ENCODE data around the gene HOXB6.

HOXB6 gene

DNA sequence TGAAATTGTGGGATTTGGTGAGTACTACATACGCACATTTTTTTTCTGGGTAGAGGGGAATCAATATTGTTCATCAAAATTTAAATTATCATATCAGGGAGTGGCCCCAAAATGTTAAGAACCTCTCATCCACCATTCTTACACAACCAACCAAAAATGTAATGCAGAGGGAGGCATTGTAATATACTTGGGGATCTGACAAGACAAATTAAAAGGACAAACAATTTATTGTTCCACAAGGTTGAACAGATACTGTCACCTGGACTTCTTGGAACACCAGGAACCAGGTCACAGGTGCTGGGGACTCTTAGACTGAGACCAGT, 36.0 kb upstream of the HOXB6 start:
- WGBS, 2 donors (ENCODE audit: extremely low coverage in 2 of 2, insufficient read length in 2 of 2, insufficient replicate concordance in 1 of 2), result no CpG with 5 or more reads among the region's 1 CpG
- H2BK12ac ChIP-seq (ENCODE audit: low read length), result no peak overlapping the region

DNA sequence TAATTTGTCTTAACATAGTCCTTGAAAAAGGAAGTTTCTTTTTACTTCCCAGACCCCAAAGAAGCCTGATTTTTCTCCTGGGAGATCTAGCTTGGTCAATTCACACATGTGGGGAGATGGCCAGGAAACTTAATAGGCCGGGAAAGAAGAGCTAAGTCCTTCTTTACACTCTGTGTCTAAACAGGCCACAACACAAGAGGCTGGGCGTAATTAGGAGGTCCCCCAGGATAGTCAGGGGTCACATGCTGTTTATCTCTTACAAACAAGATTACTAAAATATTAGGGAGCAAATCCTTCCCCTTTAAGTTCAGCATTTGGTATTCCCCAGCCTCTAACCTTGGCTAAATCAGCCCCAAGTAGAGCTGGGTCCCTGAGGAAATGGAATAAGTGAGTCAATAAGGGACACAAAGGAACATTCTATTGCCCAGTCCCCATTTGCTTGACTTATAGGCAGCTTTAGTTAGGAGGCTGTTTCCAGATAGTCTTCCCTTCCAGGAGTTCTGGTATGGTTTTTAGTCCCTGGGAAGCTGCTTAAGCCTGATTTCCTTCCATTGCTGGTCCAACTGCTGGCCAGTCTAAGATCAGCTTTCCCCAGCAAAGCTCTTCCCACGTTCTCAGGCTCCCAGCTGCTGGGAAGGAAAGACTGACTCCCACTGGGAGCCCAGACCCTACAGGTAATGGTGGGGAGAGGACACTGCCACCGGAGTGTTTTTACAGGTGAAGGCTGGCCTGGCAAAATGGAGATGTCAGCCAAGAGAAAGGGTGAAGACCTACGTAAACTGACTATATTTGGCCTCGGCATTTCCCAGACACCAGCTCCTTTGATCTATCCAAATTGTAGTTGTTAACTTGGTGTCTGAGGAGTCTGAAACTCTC, 35.4 kb upstream of the HOXB6 start:
- H2AK5ac ChIP-seq (ENCODE audit: low read depth, low read length), result no peak overlapping the region
- no peak for DNase-seq (ENCODE audit: low spot score)
- H2BK15ac ChIP-seq (ENCODE audit: low read length), result no peak overlapping the region
- H3K27me3 ChIP-seq (ENCODE audit: control insufficient read depth in 3 of 3, insufficient read depth in 3 of 3, low read depth in 1 of 3, low read length in 3 of 3), result peaks cover 53 to 100% (median 98%) of the 10 kb centered on the region in 3 experiments
- no peaks in the 10 kb centered on the region for H3K4me1 ChIP-seq (ENCODE audit: control insufficient read depth in 2 of 2, insufficient read depth in 1 of 2, low read depth in 1 of 2, low read length in 2 of 2)
- H4K8ac ChIP-seq (ENCODE audit: low read depth, low read length), result no peak overlapping the region
- no peak overlapping the region for H3K18ac ChIP-seq (ENCODE audit: low read length)
- H3K9ac ChIP-seq (ENCODE audit: low read depth, low read length, poor library complexity), result no peak overlapping the region
- H3K4me2 ChIP-seq (ENCODE audit: insufficient read depth, low read length, poor library complexity, severe bottlenecking), result no peak overlapping the region
- H2BK5ac ChIP-seq (ENCODE audit: low read length), result no peak overlapping the region
- H3K79me1 ChIP-seq (ENCODE audit: low read depth, low read length), result no peaks in the 10 kb centered on the region
- no peak overlapping the region for H2BK120ac ChIP-seq (ENCODE audit: low read depth, low read length)
- H2BK12ac ChIP-seq (ENCODE audit: low read length), result no peak overlapping the region
- H3K4me3 ChIP-seq (ENCODE audit: low read length in 2 of 2), result no peak overlapping the region
- no peak overlapping the region for H3K14ac ChIP-seq (ENCODE audit: low read length)
- no peak overlapping the region for H3K23ac ChIP-seq (ENCODE audit: low read depth, low read length, poor library complexity)
- H3K27ac ChIP-seq (replicated peaks; ENCODE audit: low read length), result no peak overlapping the region
- peaks cover 2 to 3% of the 10 kb centered on the region in 2 donors for H3K9me3 ChIP-seq (replicated peaks in 1 of 2; ENCODE audit: control insufficient read depth in 2 of 2, insufficient read depth in 1 of 2, low read depth in 1 of 2, low read length in 2 of 2)
- no peak overlapping the region for H4K91ac ChIP-seq (ENCODE audit: low read depth, low read length, poor library complexity)
- H3K4ac ChIP-seq (ENCODE audit: low read length), result no peak overlapping the region
- no CpG with 5 or more reads among the region's 6 CpGs for WGBS, 2 donors (ENCODE audit: extremely low coverage in 2 of 2, insufficient read length in 2 of 2, insufficient replicate concordance in 1 of 2)
- H2AFZ ChIP-seq (ENCODE audit: low read length), result no peak overlapping the region
- no peaks in the 10 kb centered on the region for H3K36me3 ChIP-seq (replicated peaks in 1 of 2; ENCODE audit: control insufficient read depth in 2 of 2, insufficient read depth in 2 of 2, low read length in 2 of 2)

More for the DNA sequence above, 36.0 kb upstream of the HOXB6 start:
- Histone ChIP-seq H3K9me3 (replicated peaks in 1 of 2; ENCODE audit: control insufficient read depth in 2 of 2, insufficient read depth in 1 of 2, low read depth in 1 of 2, low read length in 2 of 2) (peaks cover 2 to 3% of the 10 kb centered on the region in 2 donors), H3K79me1 (ENCODE audit: low read depth, low read length) (no peaks in the 10 kb centered on the region), H3K18ac (ENCODE audit: low read length) (no peak overlapping the region), H3K4me1 (ENCODE audit: control insufficient read depth in 2 of 2, insufficient read depth in 1 of 2, low read depth in 1 of 2, low read length in 2 of 2) (no peaks in the 10 kb centered on the region), H2AFZ (ENCODE audit: low read length) (no peak overlapping the region), H3K4me3 (ENCODE audit: low read length in 2 of 2) (no peak overlapping the region), H3K36me3 (replicated peaks in 1 of 2; ENCODE audit: control insufficient read depth in 2 of 2, insufficient read depth in 2 of 2, low read length in 2 of 2) (no peaks in the 10 kb centered on the region), H4K91ac (ENCODE audit: low read depth, low read length, poor library complexity) (no peak overlapping the region), H3K23ac (ENCODE audit: low read depth, low read length, poor library complexity) (no peak overlapping the region), H3K4me2 (ENCODE audit: insufficient read depth, low read length, poor library complexity, severe bottlenecking) (no peak overlapping the region), H3K27me3 (ENCODE audit: control insufficient read depth in 3 of 3, insufficient read depth in 3 of 3, low read depth in 1 of 3, low read length in 3 of 3) (peaks cover 53 to 100% (median 98%) of the 10 kb centered on the region in 3 experiments), H2BK120ac (ENCODE audit: low read depth, low read length) (no peak overlapping the region), H3K14ac (ENCODE audit: low read length) (no peak overlapping the region), H3K9ac (ENCODE audit: low read depth, low read length, poor library complexity) (no peak overlapping the region), H2BK15ac (ENCODE audit: low read length) (no peak overlapping the region), H2AK5ac (ENCODE audit: low read depth, low read length) (no peak overlapping the region), H3K4ac (ENCODE audit: low read length) (no peak overlapping the region), H3K27ac (replicated peaks; ENCODE audit: low read length) (no peak overlapping the region), H4K8ac (ENCODE audit: low read depth, low read length) (no peak overlapping the region), H2BK5ac (ENCODE audit: low read length) (no peak overlapping the region)
- no peak for DNase-seq (ENCODE audit: low spot score)

- DNase-seq (ENCODE audit: low spot score), result no peak
- Histone ChIP-seq H2BK12ac (ENCODE audit: low read length) (no peak overlapping the region), H3K18ac (ENCODE audit: low read length) (no peak overlapping the region), H2AFZ (ENCODE audit: low read length) (no peak overlapping the region), H3K23ac (ENCODE audit: low read depth, low read length, poor library complexity) (no peak overlapping the region), H4K91ac (ENCODE audit: low read depth, low read length, poor library complexity) (no peak overlapping the region), H3K14ac (ENCODE audit: low read length) (no peak overlapping the region), H3K36me3 (replicated peaks in 1 of 2; ENCODE audit: control insufficient read depth in 2 of 2, insufficient read depth in 2 of 2, low read length in 2 of 2) (no peaks in the 10 kb centered on the region), H3K4me2 (ENCODE audit: insufficient read depth, low read length, poor library complexity, severe bottlenecking) (no peak overlapping the region), H3K4me3 (ENCODE audit: low read length in 2 of 2) (no peak overlapping the region), H3K4ac (ENCODE audit: low read length) (no peak overlapping the region), H3K27me3 (ENCODE audit: control insufficient read depth in 3 of 3, insufficient read depth in 3 of 3, low read depth in 1 of 3, low read length in 3 of 3) (peaks cover 56 to 100% (median 98%) of the 10 kb centered on the region in 3 experiments), H3K9ac (ENCODE audit: low read depth, low read length, poor library complexity) (no peak overlapping the region), H2BK5ac (ENCODE audit: low read length) (no peak overlapping the region), H2BK15ac (ENCODE audit: low read length) (no peak overlapping the region), H3K9me3 (replicated peaks in 1 of 2; ENCODE audit: control insufficient read depth in 2 of 2, insufficient read depth in 1 of 2, low read depth in 1 of 2, low read length in 2 of 2) (peaks cover 2 to 3% of the 10 kb centered on the region in 2 donors), H2AK5ac (ENCODE audit: low read depth, low read length) (no peak overlapping the region), H3K4me1 (ENCODE audit: control insufficient read depth in 2 of 2, insufficient read depth in 1 of 2, low read depth in 1 of 2, low read length in 2 of 2) (no peaks in the 10 kb centered on the region), H3K79me1 (ENCODE audit: low read depth, low read length) (no peaks in the 10 kb centered on the region), H3K27ac (replicated peaks; ENCODE audit: low read length) (no peak overlapping the region), H2BK120ac (ENCODE audit: low read depth, low read length) (no peak overlapping the region), H4K8ac (ENCODE audit: low read depth, low read length) (no peak overlapping the region)
- no CpG with 5 or more reads among the region's 5 CpGs for WGBS, 2 donors (ENCODE audit: extremely low coverage in 2 of 2, insufficient read length in 2 of 2, insufficient replicate concordance in 1 of 2)
These were observed 34.4 kb upstream of the HOXB6 start for GRCh38 chr17:48639136-48639535.

DNA sequence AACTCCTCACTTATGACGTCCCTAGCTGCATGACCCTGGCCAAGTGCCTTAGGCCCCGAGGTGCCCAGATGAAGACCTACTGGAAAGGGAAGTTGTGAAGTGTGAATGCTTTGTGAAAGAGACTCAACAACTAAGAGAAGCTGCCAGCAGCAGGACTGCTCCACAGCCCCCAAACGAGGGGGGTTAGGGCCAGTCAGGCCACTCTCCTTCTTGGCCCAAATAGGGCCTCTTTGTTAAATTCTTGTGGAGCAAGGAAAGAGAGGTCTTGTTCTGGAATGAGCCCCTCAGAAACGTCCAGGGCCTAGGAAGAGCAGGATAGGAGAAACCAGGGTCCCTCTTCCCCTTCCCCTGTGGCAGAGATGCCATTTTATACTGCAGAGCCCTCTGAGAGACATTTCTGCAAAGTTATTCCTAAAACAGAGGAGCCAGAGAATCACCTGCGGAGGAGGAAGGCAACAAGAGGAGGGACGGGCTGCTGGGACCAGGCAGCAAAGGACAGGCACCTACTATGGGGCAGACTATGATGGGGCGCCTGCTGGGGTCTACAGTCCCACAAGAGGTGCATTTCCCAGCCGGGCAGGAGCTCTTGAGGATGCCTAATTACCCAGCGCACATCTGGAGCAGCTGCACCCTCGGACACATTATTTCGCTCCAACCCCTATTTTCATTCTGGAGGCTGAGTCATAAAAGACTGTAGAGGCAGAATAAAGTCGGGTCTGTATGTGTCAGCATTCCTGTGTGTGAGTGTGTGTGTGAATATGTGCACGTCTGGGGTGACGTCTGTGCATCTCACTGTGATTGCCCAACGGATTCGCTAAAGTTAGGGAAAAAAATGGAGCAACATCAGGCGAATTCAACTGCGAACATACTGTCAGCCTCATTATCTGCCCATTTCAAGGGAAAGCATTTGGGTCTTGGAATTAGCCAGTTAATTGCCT, 32.8 kb upstream of the HOXB6 start:
- H3K36me3 ChIP-seq (replicated peaks in 1 of 2; ENCODE audit: control insufficient read depth in 2 of 2, insufficient read depth in 2 of 2, low read length in 2 of 2), result no peaks in the 10 kb centered on the region
- no peak overlapping the region for H4K8ac ChIP-seq (ENCODE audit: low read depth, low read length)
- peaks cover 60 to 100% (median 98%) of the 10 kb centered on the region in 3 experiments for H3K27me3 ChIP-seq (ENCODE audit: control insufficient read depth in 3 of 3, insufficient read depth in 3 of 3, low read depth in 1 of 3, low read length in 3 of 3)
- no peak overlapping the region for H3K4me3 ChIP-seq (ENCODE audit: low read length in 2 of 2)
- H2BK15ac ChIP-seq (ENCODE audit: low read length), result no peak overlapping the region
- no peak overlapping the region for H3K9ac ChIP-seq (ENCODE audit: low read depth, low read length, poor library complexity)
- H2AK5ac ChIP-seq (ENCODE audit: low read depth, low read length), result no peak overlapping the region
- no peak overlapping the region for H3K14ac ChIP-seq (ENCODE audit: low read length)
- no peak overlapping the region for H3K4me2 ChIP-seq (ENCODE audit: insufficient read depth, low read length, poor library complexity, severe bottlenecking)
- H3K9me3 ChIP-seq (replicated peaks in 1 of 2; ENCODE audit: control insufficient read depth in 2 of 2, insufficient read depth in 1 of 2, low read depth in 1 of 2, low read length in 2 of 2), result peaks cover 2 to 3% of the 10 kb centered on the region in 2 donors
- no peak for DNase-seq (ENCODE audit: low spot score)
- H2BK5ac ChIP-seq (ENCODE audit: low read length), result no peak overlapping the region
- H3K4ac ChIP-seq (ENCODE audit: low read length), result no peak overlapping the region
- H2AFZ ChIP-seq (ENCODE audit: low read length), result no peak overlapping the region
- H3K18ac ChIP-seq (ENCODE audit: low read length), result no peak overlapping the region
- WGBS, 2 donors (ENCODE audit: extremely low coverage in 2 of 2, insufficient read length in 2 of 2, insufficient replicate concordance in 1 of 2), result no CpG with 5 or more reads among the region's 18 CpGs
- H3K79me1 ChIP-seq (ENCODE audit: low read depth, low read length), result no peaks in the 10 kb centered on the region
- H2BK12ac ChIP-seq (ENCODE audit: low read length), result no peak overlapping the region
- no peak overlapping the region for H3K23ac ChIP-seq (ENCODE audit: low read depth, low read length, poor library complexity)
- H3K4me1 ChIP-seq (ENCODE audit: control insufficient read depth in 2 of 2, insufficient read depth in 1 of 2, low read depth in 1 of 2, low read length in 2 of 2), result no peaks in the 10 kb centered on the region
- H2BK120ac ChIP-seq (ENCODE audit: low read depth, low read length), result no peak overlapping the region
- no peak overlapping the region for H4K91ac ChIP-seq (ENCODE audit: low read depth, low read length, poor library complexity)
- H3K27ac ChIP-seq (replicated peaks; ENCODE audit: low read length), result no peak overlapping the region

Data from neuronal stem cell (in vitro differentiated cells).